ENCODE results near the gene CHRNA1. TPM values are rescaled to one million over a fixed set of nuclear protein-coding genes. Genes with fewer than 3 reads are reported as not detected.

The CHRNA1 gene
- total and polyA plus RNA-seq, 10 donors = 0.13 to 3.4 (median 0.46) TPM; not detected in 5

DNA sequence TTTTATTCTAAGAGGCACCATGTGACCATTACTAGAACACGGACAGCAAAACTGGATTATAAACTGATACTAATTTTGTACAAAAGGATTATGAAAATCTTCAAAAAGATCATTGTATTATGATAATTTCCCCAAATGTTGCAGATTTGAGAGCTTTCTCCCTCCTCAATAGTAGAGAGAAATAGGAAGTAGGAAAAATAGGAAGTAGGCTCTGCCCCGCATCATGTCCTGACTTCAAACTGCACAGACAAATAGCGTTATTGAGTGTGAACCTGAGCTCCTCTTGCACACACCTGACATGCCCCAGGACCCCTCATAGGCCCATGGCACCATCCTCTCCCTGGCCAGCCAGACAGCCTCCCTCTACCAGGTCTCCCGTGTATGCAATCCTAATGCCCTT lies 25.4 kb downstream of the CHRNA1 start:
- DNase-seq = no peak
- TF ChIP-seq POLR2AphosphoS5 (IDR thresholded peaks at IDR 0.05) (no peak), POLR2A (IDR thresholded peaks at IDR 0.05) (no peak)
- TF ChIP-seq, protein P1, sequence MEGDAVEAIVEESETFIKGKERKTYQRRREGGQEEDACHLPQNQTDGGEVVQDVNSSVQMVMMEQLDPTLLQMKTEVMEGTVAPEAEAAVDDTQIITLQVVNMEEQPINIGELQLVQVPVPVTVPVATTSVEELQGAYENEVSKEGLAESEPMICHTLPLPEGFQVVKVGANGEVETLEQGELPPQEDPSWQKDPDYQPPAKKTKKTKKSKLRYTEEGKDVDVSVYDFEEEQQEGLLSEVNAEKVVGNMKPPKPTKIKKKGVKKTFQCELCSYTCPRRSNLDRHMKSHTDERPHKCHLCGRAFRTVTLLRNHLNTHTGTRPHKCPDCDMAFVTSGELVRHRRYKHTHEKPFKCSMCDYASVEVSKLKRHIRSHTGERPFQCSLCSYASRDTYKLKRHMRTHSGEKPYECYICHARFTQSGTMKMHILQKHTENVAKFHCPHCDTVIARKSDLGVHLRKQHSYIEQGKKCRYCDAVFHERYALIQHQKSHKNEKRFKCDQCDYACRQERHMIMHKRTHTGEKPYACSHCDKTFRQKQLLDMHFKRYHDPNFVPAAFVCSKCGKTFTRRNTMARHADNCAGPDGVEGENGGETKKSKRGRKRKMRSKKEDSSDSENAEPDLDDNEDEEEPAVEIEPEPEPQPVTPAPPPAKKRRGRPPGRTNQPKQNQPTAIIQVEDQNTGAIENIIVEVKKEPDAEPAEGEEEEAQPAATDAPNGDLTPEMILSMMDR (IDR thresholded peaks at IDR 0.05 in 8 of 11, conservative IDR thresholded peaks at IDR 0.05 in 3 of 11) = no peak
- WGBS, 5 donors = 49 to 68% (median 58%) methylated on average over 4 of the region's 4 CpGs
- H3K4me3 ChIP-seq = no peak overlapping the region
- no peak overlapping the region for H3K27ac ChIP-seq
- H3K36me3 ChIP-seq = no peaks in the 10 kb centered on the region
- H3K4me1 ChIP-seq = no peaks in the 10 kb centered on the region
- intact Hi-C loops (cut with DNase I; ENCODE audit: low total_unique reads) = no loop called here
- H3K27me3 ChIP-seq (replicated peaks in 1 of 7) = no peaks in the 10 kb centered on the region
- no peaks in the 10 kb centered on the region for H3K9me3 ChIP-seq

DNA sequence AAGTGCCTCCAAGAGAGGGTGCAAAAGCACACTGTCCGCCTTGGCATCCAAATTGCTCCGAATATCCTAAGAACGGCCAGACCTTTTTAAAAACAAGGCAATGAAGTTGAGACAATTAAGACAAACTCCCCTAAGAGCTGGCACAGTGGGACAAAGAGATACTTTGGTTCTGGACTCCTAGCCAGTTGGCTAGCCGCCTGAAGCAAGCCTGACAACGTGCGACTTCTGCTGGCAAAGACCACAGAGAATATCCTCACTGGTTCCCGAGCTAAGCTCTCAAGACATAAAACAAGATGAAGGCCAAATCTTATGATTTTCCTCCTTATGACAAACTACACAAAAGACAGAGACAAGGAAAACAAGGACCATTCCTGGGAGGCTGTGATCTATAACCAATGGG lies 32.7 kb downstream of the CHRNA1 start:
- DNase-seq = no peak
- intact Hi-C loops (cut with DNase I; ENCODE audit: low total_unique reads) = no loop called here
- no peak for TF ChIP-seq POLR2AphosphoS5 (IDR thresholded peaks at IDR 0.05)
- TF ChIP-seq, protein P1 (IDR thresholded peaks at IDR 0.05 in 8 of 11, conservative IDR thresholded peaks at IDR 0.05 in 3 of 11) = no peak
- no peak for TF ChIP-seq POLR2A (IDR thresholded peaks at IDR 0.05)
- H3K36me3 ChIP-seq = no peaks in the 10 kb centered on the region
- H3K4me1 ChIP-seq = peaks cover 0 to 15% (median 13%) of the 10 kb centered on the region in 6 donors
- 83 to 93% (median 90%) methylated on average over 7 of the region's 7 CpGs for WGBS, 5 donors
- no peak overlapping the region for H3K4me3 ChIP-seq
- peaks cover 0 to 55% (median 18%) of the 10 kb centered on the region in 7 donors for H3K27me3 ChIP-seq (replicated peaks in 1 of 7)
- no peak overlapping the region for H3K27ac ChIP-seq
- H3K9me3 ChIP-seq = no peaks in the 10 kb centered on the region

DNA sequence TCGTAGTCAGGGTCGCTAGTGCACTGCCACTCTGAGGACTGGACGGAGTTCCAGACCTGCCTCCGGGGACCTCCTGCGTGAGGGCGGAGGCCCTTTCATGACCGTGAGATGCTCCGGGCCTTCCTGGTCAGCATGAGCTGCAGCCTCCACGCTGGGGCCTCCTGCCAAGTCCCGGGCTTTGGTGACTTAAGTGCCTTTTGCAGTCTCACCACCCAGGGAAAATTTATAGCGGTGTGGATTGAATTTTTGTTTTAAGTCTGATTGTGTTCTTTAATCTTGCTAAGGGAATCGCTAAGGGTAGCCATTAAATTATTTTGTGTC lies 33.6 kb downstream of the CHRNA1 start:
- 58 to 83% (median 79%) methylated on average over 7 to 12 of the region's 12 CpGs for WGBS, 5 donors
- Histone ChIP-seq H3K36me3 (no peaks in the 10 kb centered on the region), H3K9me3 (no peaks in the 10 kb centered on the region), H3K27ac (no peak overlapping the region), H3K4me3 (peak overlapping the region in 7 of 8 donors; percentile 24 to 71 (median 37)), H3K4me1 (peaks cover 0 to 15% (median 13%) of the 10 kb centered on the region in 6 donors), H3K27me3 (replicated peaks in 1 of 7) (peaks cover 0 to 63% (median 18%) of the 10 kb centered on the region in 7 donors)
- TF ChIP-seq POLR2AphosphoS5 (IDR thresholded peaks at IDR 0.05) = no peak
- TF ChIP-seq, protein P1 (IDR thresholded peaks at IDR 0.05 in 8 of 11, conservative IDR thresholded peaks at IDR 0.05 in 3 of 11) = no peak
- DNase-seq = no peak
- intact Hi-C loops (cut with DNase I; ENCODE audit: low total_unique reads) = no loop called here

DNA sequence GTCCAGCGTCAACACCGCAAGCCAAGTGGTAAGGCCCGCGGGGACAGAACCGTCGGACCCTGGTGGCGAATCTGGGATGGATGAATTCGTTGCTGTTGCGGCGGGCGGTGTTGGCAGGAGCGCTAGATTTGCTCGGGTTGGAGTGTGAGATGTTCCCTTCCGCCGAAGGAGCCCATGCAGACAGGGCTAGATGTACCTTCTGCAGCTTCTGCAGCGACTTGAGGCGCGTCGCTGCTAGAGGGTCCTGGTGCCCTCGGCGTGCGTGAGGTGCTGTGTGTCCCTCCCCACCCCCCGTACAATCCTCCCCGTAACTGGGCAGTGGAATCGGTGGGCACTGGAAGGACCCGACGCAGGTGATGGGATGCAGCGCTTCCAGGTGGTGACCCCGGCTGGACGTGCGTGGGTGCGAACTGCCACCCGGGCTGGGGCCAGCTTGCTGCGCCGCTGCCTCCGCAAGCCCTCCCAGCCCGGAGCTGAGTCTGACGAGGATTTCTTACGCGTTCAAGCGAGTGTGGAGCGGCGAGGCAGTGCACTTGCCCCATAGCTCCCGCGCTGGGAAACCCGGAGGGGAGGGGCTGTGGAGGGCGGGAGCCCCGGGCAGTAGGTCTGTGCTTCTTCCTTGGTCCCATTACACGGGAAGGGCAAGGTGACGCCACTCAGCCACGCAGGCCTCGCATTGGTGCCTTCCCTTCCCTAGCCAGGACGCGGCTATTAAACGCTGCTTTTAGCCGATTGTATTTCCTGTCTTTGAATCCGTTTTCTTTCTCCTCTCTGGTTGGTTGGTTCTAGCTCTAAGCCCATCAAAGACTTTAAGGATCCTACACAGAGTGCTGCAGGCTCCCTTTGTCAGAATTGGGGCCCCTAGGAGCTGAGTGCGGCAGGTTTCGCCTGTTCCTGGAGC lies 34.2 kb downstream of the CHRNA1 start:
- Histone ChIP-seq H3K4me3 (peak overlapping the region; percentile 15 to 71 (median 36)), H3K27ac (no peak overlapping the region), H3K27me3 (replicated peaks in 1 of 7) (peaks cover 0 to 64% (median 18%) of the 10 kb centered on the region in 7 donors), H3K36me3 (no peaks in the 10 kb centered on the region), H3K9me3 (no peaks in the 10 kb centered on the region), H3K4me1 (peaks cover 0 to 15% (median 13%) of the 10 kb centered on the region in 6 donors)
- WGBS, 5 donors = 6 to 12% (median 8%) methylated on average over 31 to 59 of the region's 59 CpGs
- no peak for TF ChIP-seq POLR2AphosphoS5 (IDR thresholded peaks at IDR 0.05)
- TF ChIP-seq, protein P1 (IDR thresholded peaks at IDR 0.05 in 8 of 11, conservative IDR thresholded peaks at IDR 0.05 in 3 of 11) = no peak
- no peak for TF ChIP-seq POLR2A (IDR thresholded peaks at IDR 0.05)
- intact Hi-C loops (cut with DNase I; ENCODE audit: low total_unique reads) = no loop called here
- no peak for DNase-seq

Data from spleen (tissue), 11 donors.